Activated CD8-positive, alpha-beta memory T cell treated with anti-CD3 and anti-CD28 coated beads for 1 hour (primary cell): Measurements from ENCODE around the gene B9D1.

Source experiments
- DNase-seq, 2 donors: peaks; one replicate each; pipeline ENCODE4 v3.0.0-alpha.2; 2020; ENCODE audit warnings: low read depth in 1 of 2; ENCODE audit errors: extremely low read depth in 1 of 2

Gene B9D1

GRCh38 chr17:19325542-19325941 is 37.0 kb downstream of the B9D1 start:
- DNase-seq, result no peak

GRCh38 chr17:19322861-19323260 is 39.7 kb downstream of the B9D1 start:
- no peak for DNase-seq

DNA sequence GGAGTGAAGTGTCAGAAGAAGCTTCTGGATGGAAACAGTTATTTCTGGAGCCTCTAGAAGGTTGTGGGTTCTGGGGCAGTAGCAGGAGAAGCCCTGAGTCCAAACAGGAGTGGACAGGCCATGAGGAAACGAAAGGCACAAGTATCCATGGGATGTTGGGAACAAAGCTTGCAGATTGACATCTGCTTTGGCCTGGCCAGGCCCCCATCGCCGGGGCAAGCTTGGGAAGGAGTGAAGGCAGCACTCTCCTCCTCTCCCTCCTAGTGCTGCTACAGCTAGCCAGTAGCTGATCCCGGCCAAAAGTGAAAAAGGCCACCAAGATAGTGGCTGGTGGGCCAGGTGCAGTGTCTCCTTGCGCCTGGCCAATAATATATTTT is 40.4 kb downstream of the B9D1 start:
- DNase-seq, result no peak

- no peak for DNase-seq
Observed at GRCh38 chr17:19321481-19322128, 40.9 kb downstream of the B9D1 start.

GRCh38 chr17:19320876-19321275 is 41.6 kb downstream of the B9D1 start:
- no peak for DNase-seq

GRCh38 chr17:19319771-19320505 is 42.6 kb downstream of the B9D1 start:
- no peak for DNase-seq

GRCh38 chr17:19318611-19319010 is 43.9 kb downstream of the B9D1 start:
- DNase-seq, result no peak

GRCh38 chr17:19317359-19318095 is 45.0 kb downstream of the B9D1 start:
- no peak for DNase-seq

DNA sequence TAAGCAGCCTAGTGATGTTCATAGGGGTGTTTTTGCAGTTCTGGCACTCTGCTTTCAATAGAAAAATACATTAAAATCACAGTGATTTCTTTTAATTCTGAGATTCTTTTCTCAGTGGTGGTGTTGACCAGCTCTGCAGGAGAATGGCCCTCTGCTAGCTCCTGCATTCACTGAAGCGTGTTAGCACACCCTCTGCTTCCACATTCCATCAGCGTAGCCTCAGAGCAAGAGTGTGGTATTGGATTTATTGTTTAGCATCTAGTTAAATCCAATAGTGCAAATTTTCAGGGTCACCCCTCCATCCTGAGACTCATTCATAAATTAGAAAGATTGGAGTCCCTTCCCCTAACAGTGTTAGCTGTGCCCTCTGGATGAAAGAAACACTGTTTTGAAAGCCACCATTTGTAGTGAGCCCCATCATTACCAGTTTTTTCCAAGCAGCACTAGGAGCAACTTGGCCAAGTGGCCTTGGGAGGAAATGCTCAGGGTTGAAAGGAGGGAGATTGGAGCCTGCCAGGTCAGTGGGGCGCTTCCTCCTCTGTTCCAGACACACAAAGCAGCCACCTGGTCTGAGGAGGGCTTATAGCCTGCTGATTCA is 45.7 kb downstream of the B9D1 start:
- no peak for DNase-seq

- no peak for DNase-seq
Observed at GRCh38 chr17:19315104-19315503, 47.4 kb downstream of the B9D1 start.

DNA sequence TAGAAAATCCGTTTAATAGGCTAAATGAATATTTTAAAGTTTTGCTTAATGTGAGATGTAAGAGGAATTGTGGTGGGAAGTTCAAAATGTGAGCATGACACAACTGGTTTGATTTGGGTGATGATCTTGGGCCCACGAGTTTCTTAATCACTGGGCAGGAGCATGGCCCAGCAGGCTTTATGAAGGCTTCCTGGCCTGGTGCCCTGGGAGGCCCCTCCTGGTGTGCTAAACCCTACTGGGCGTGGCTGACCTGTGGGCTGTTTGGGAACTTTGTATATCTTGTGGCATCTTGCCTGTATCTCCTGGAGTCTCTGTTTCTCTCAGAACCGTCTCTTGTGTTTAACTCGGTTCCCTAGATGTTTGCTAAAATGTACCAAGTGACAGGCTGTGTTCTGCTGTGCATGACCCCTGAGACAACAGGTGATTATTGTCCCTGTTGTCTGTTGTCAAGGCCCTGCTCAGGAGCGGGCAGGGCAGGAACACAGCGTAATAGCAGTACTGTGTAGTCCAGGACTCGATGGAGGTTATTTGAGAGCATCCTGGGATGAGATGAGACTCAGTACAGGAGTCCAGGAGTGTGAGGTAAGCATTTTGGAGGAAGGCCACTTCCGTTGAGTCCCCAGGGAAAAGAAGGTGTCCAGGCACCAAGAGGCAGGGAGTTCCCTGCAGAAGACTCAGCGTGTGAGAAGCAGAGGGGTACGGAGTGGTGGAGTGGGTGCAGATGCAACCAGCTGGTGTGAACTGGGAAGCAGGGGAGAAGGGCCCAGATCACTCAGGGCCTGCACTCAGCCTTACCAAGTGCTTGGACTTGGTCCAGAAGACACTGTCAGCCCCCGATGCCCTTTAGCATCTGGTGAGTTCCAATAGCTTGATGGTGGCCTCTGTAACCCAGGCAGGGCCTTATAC is 48.5 kb downstream of the B9D1 start:
- no peak for DNase-seq

GRCh38 chr17:19313066-19313745 is 49.3 kb downstream of the B9D1 start:
- DNase-seq, result no peak

DNA sequence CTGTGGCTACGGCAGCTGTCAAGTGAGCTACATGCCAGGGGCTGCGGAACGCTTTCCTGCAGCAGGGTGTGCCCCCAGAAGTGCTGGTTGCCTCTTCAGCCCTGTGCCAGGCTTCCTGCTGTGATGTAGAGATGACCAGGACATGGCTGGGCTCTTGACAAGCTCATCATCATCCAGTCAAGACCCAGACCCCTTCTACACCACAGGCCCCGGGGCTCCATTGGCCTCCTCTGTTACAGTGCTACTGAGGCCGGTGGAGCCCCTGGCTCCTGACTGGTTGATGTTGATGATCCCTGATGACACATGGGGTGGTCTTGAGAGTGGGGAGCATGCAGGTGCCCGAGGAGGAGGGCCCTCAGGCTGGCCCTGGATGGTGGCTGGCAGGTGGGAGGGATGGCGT is 50.1 kb downstream of the B9D1 start:
- DNase-seq, result no peak

- no peak for DNase-seq
Observed at GRCh38 chr17:19311421-19312215, 50.9 kb downstream of the B9D1 start.

DNA sequence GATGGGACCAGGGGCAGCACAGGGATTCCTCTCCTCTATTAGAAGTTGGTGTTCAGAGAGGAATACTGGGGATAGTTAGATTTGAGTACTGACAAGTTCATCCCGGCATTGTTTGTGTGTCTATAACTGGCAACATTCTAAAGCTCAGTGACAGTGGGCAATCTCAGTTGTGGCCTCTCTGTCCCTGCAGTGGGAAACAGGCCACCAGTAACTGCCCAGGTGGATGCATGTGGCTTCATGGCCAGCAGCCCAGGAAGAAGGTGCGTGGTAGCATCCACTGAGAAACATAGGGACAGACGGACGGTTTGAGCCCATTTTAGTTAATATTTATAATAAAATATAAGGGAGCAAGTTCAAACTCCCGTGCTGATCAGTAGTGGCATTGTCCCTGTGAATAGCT is 51.5 kb downstream of the B9D1 start:
- DNase-seq, result no peak

- DNase-seq, result no peak
Observed at GRCh38 chr17:19310151-19310550, 52.4 kb downstream of the B9D1 start.

DNA sequence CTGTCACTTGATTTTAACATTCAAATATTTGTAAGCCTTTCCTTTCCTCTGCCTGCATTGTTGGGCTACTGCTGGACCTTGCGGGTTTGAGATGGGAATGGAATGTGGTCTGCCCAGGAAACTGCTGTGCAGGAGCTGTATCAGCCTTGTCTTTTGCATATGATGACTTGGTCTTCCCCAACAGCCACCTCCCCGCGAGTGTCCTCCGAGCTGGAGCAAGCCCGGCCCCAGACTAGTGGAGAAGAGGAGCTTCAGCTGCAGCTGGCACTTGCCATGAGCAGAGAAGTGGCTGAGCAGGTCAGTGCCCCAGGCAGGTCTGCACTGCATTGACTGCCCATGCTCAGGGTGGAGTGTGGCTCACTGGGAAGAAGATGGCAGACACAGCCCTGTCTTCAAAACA is 52.8 kb downstream of the B9D1 start:
- no peak for DNase-seq

GRCh38 chr17:19308398-19308797 is 54.1 kb downstream of the B9D1 start:
- no peak for DNase-seq

DNA sequence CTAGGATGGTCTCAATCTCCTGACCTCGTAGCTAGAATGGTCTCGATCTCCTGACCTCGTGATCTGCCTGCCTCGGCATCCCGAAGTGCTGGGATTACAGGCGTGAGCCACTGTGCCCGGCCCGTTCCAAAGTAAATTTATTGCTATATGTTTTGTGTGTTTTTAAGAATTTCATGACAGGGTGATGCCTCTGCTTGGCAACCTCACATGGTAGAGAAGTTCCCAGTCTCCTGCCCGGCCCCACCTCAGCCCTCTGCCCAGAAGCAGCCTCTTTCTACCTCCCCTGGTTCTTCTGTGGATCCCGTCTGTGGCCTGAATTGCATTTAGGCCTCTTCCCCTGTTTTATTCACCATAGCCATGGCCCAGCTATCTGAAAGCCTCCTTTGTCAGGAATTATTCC is 55.0 kb downstream of the B9D1 start:
- DNase-seq, result no peak
